Measurements from ENCODE around the gene SMIM17. TPM values are rescaled to one million over a fixed set of nuclear protein-coding genes. Genes with fewer than 3 reads are reported as not detected.

Gene SMIM17
- total RNA-seq, 4 donors from 2014 or later: 0.70 to 1.2 (median 0.88) TPM; not detected in 1

DNA sequence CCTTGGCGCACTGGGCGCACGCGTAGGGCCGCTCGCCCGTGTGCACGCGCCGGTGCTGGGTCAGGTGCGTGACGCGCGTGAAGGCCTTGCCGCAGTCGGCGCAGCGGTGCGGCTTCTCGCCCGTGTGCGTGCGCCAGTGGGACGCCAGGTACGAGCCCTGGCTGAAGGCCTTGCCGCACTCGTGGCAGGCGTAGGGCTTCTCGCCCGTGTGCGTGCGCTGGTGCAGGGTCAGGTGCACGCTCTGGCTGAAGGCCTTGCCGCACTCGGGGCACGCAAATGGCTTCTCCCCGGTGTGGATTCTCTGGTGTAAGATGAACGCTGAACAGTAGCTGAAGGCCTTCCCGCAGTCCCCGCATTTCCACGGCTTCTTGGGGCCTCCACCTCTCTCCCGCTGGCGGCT, 21.6 kb downstream of the SMIM17 start:
- Histone ChIP-seq H3K4me3 (no peak overlapping the region), H3K27ac (no peak overlapping the region), H3K4me1 (no peaks in the 10 kb centered on the region), H3K9me3 (no peaks in the 10 kb centered on the region), H3K27me3 (no peaks in the 10 kb centered on the region), H3K36me3 (no peaks in the 10 kb centered on the region)
- intact Hi-C loops (cut with DNase I; ENCODE audit: low total_unique reads): no loop called here
- TF ChIP-seq POLR2A (IDR thresholded peaks at IDR 0.05): no peak
- TF ChIP-seq CTCF (IDR thresholded peaks at IDR 0.05): no peak
- no peak for DNase-seq

GRCh38 chr19:56667311-56667870, 24.4 kb downstream of the SMIM17 start:
- no peak overlapping the region for H3K4me3 ChIP-seq
- H3K27me3 ChIP-seq: no peaks in the 10 kb centered on the region
- no peak overlapping the region for H3K27ac ChIP-seq
- intact Hi-C loops (cut with DNase I; ENCODE audit: low total_unique reads): no loop called here
- no peak for TF ChIP-seq CTCF (IDR thresholded peaks at IDR 0.05)
- no peak for TF ChIP-seq POLR2A (IDR thresholded peaks at IDR 0.05)
- H3K36me3 ChIP-seq: no peaks in the 10 kb centered on the region
- H3K9me3 ChIP-seq: no peaks in the 10 kb centered on the region
- no peak for DNase-seq
- peaks cover 0 to 8% of the 10 kb centered on the region in 2 donors for H3K4me1 ChIP-seq

GRCh38 chr19:56668676-56669075, 25.7 kb downstream of the SMIM17 start:
- H3K4me1 ChIP-seq: peaks cover 0 to 8% of the 10 kb centered on the region in 2 donors
- no peak overlapping the region for H3K4me3 ChIP-seq
- TF ChIP-seq CTCF (IDR thresholded peaks at IDR 0.05): no peak
- no peak for TF ChIP-seq POLR2A (IDR thresholded peaks at IDR 0.05)
- no peak for DNase-seq
- H3K36me3 ChIP-seq: no peaks in the 10 kb centered on the region
- no peaks in the 10 kb centered on the region for H3K27me3 ChIP-seq
- intact Hi-C loops (cut with DNase I; ENCODE audit: low total_unique reads): no loop called here
- H3K27ac ChIP-seq: no peak overlapping the region
- no peaks in the 10 kb centered on the region for H3K9me3 ChIP-seq

- TF ChIP-seq POLR2A (IDR thresholded peaks at IDR 0.05): no peak
- no peak for TF ChIP-seq CTCF (IDR thresholded peaks at IDR 0.05)
- Histone ChIP-seq H3K4me1 (peaks cover 0 to 8% of the 10 kb centered on the region in 2 donors), H3K27me3 (no peaks in the 10 kb centered on the region), H3K9me3 (no peaks in the 10 kb centered on the region), H3K27ac (no peak overlapping the region), H3K4me3 (peak overlapping the region; percentile 66 to 68), H3K36me3 (no peaks in the 10 kb centered on the region)
- intact Hi-C loops (cut with DNase I; ENCODE audit: low total_unique reads): no loop called here
- DNase-seq: no peak
Measured at GRCh38 chr19:56670401-56670960, 27.5 kb downstream of the SMIM17 start.

GRCh38 chr19:56670961-56671612, 28.1 kb downstream of the SMIM17 start:
- no peak for DNase-seq
- no peaks in the 10 kb centered on the region for H3K9me3 ChIP-seq
- H3K36me3 ChIP-seq: no peaks in the 10 kb centered on the region
- intact Hi-C loops (cut with DNase I; ENCODE audit: low total_unique reads): no loop called here
- no peaks in the 10 kb centered on the region for H3K27me3 ChIP-seq
- no peak for TF ChIP-seq CTCF (IDR thresholded peaks at IDR 0.05)
- no peak for TF ChIP-seq POLR2A (IDR thresholded peaks at IDR 0.05)
- H3K4me3 ChIP-seq: peak overlapping the region; percentile 66 to 68
- peaks cover 0 to 8% of the 10 kb centered on the region in 2 donors for H3K4me1 ChIP-seq
- H3K27ac ChIP-seq: peak overlapping the region; percentile 27 to 52

All from uterus (tissue), 4 donors.